Activated T-helper 17 cell treated with anti-CD3 and anti-CD28 coated beads, Interleukin-2, amount 50 U/mL, for 72 hours (primary cell): Measurements from ENCODE around the gene IGSF21. TPM values are rescaled to one million over a fixed set of nuclear protein-coding genes. Genes with fewer than 3 reads are reported as not detected.

Source experiments
- ATAC-seq: fragments of 150-1000 bp; cut with Tn5 transposase; replicated peaks from 2 replicates; pipeline ENCODE4 v1.10.0; 2021; ENCODE audit warnings: mild to moderate bottlenecking, moderate library complexity
- H3K27ac Mint-ChIP-seq: one replicate; pipeline ENCODE4 v1.8.0; 2022; ENCODE audit warnings: mixed read lengths
- H3K27me3 Mint-ChIP-seq: one replicate; pipeline ENCODE4 v1.8.0; 2022; ENCODE audit warnings: mixed read lengths
- H3K36me3 Mint-ChIP-seq: one replicate; pipeline ENCODE4 v1.8.0; 2022; ENCODE audit warnings: low read depth, mild to moderate bottlenecking, mixed read lengths
- H3K4me1 Mint-ChIP-seq: one replicate; pipeline ENCODE4 v1.8.0; 2022; ENCODE audit warnings: mixed read lengths
- H3K4me3 Mint-ChIP-seq: one replicate; pipeline ENCODE4 v1.8.0; 2022; ENCODE audit warnings: mild to moderate bottlenecking, mixed read lengths
- H3K9me3 Mint-ChIP-seq: one replicate; pipeline ENCODE4 v1.8.0; 2022; ENCODE audit warnings: mixed read lengths
- total RNA-seq, 2 donors: library from RNA; stranded (reverse); gene quantifications; one replicate each; pipeline ENCODE4 v1.2.3, GENCODE V29; 2022

IGSF21 gene
- total RNA-seq, 2 donors from 2014 or later, result not detected

DNA sequence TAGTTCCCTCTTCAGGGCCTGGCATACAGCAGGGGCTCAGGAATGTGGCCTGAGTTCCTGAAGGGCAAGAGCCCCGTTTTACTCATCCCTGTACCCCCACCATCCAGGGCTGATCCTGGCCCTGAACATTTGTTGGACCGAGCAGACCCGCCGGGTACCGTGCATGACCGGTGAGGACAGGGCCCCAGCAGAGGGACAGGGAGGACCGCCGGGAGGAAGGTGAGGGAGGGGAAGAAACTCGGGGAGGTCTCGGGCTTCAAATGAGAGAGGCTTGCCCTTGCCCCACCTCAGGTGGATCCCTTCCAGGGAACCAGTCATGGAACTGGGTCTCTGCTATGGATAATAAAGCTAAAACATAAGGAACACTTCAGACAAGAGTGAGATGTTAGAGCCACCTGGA is 205.4 kb downstream of the IGSF21 start:
- Mint-ChIP-seq H3K4me3 (no peak overlapping the region), H3K4me1 (no peaks in the 10 kb centered on the region), H3K9me3 (no peaks in the 10 kb centered on the region), H3K27ac (no peak overlapping the region), H3K27me3 (peaks cover 12% of the 10 kb centered on the region), H3K36me3 (no peaks in the 10 kb centered on the region)
- ATAC-seq, result no peak

DNA sequence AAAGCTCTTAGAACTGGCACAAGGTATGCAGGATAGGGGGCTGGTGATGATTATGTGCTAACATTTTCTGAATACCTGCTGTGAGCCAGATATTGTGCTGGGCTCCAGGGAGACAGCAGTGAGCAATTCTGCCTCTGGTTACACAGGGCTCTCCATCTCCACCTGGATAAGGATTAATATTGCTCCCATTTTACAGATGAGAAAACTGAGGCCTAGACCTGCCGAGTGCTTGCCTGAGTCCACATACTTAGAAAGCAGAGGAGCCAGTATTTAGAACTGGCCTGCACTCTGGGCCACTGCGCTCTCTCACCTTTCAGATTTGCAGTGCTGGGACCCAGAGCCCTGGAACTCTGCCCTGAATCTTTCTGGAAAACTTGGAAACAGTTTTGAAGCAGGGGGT is 205.9 kb downstream of the IGSF21 start:
- Mint-ChIP-seq H3K27me3 (peaks cover 12% of the 10 kb centered on the region), H3K36me3 (no peaks in the 10 kb centered on the region), H3K4me3 (no peak overlapping the region), H3K27ac (no peak overlapping the region), H3K9me3 (no peaks in the 10 kb centered on the region), H3K4me1 (no peaks in the 10 kb centered on the region)
- no peak for ATAC-seq

DNA sequence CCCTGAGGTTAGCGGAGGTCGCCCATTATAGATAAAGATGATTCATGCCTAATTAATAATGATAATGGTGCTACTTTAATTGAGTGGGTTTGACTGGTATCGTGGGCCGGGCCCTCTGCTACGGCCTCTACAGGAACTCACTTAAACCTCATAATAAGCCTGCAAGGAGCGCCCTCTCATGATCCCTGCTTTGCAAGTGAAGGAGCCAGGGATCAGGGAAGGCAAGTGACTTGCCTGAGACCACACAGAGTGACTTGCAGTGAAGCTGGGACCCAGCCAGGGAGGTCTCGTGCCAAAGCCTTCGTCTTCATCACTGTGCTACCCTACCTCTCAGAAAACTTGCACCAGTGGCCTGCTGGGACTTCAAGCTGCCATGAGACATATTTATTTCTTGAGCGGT is 206.8 kb downstream of the IGSF21 start:
- no peaks in the 10 kb centered on the region for H3K4me1 Mint-ChIP-seq
- no peak overlapping the region for H3K4me3 Mint-ChIP-seq
- ATAC-seq, result no peak
- H3K27ac Mint-ChIP-seq, result no peak overlapping the region
- H3K36me3 Mint-ChIP-seq, result no peaks in the 10 kb centered on the region
- H3K27me3 Mint-ChIP-seq, result peaks cover 12% of the 10 kb centered on the region
- H3K9me3 Mint-ChIP-seq, result no peaks in the 10 kb centered on the region

- Mint-ChIP-seq H3K4me3 (no peak overlapping the region), H3K4me1 (no peaks in the 10 kb centered on the region), H3K27me3 (peaks cover 12% of the 10 kb centered on the region), H3K27ac (no peak overlapping the region), H3K9me3 (no peaks in the 10 kb centered on the region), H3K36me3 (no peaks in the 10 kb centered on the region)
- no peak for ATAC-seq
Observed at GRCh38 chr1:18315449-18315848, 207.9 kb downstream of the IGSF21 start.

DNA sequence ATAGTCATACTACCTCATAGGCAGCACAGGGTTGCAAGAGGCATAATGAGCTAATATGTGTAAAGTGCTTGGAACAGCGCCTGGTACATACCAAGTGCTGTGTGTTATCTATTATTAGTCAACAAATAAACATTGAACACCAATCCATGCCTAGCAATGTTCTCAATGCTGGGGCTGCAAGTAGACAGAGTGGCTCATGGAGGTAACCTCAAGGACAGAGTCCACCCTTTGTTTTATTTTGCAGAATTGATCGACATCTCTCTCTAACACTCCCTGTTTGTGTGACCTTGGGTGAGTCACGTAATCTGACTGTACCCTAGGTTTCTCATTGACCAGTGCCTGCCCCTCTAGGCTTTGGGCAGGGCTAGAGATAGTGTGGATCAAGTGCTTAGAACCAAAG is 209.2 kb downstream of the IGSF21 start:
- H3K9me3 Mint-ChIP-seq, result no peaks in the 10 kb centered on the region
- no peak overlapping the region for H3K4me3 Mint-ChIP-seq
- no peak for ATAC-seq
- H3K27ac Mint-ChIP-seq, result no peak overlapping the region
- H3K27me3 Mint-ChIP-seq, result peaks cover 8% of the 10 kb centered on the region
- no peaks in the 10 kb centered on the region for H3K36me3 Mint-ChIP-seq
- H3K4me1 Mint-ChIP-seq, result no peaks in the 10 kb centered on the region

DNA sequence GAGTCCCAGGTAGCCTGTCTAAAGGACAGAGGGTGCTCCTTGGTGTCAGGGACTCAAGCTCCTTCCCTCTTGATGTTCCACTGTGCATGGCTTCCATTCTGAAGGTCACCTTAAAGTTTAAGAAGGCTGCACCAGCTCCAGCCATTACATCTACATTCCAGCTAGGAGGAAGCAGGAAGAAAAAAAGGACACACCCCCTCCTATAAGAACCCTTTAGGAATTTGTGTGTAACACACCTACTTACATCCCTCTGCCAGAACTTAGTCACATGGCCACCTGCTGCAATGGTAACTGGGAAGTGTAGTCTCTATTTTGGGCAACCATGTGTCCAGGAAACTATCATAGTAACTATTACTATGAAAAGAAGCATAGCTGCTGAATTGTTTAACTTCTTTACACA is 211.5 kb downstream of the IGSF21 start:
- Mint-ChIP-seq H3K27me3 (peaks cover 14% of the 10 kb centered on the region), H3K4me1 (no peaks in the 10 kb centered on the region), H3K36me3 (no peaks in the 10 kb centered on the region)

DNA sequence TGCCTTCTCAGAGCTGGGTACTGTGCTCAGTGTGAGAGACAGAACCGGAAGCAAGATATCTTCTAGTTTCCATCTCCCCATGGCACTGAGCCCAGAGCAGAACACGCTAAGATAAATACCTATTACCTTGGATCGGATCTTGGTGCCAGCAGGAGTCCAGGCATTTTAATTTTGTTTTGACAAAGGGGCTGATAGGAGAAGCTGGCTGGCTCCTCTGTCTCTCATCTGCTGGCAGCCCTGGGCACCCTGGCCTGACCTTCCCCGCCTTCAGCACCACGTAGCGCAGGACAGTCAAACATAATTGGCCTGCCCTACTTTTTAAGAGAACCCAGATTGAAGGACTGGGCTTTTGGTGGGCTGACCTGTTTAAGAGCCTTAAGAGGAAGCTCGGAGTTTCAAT is 212.5 kb downstream of the IGSF21 start:
- no peaks in the 10 kb centered on the region for H3K36me3 Mint-ChIP-seq
- H3K4me1 Mint-ChIP-seq, result no peaks in the 10 kb centered on the region
- no peak overlapping the region for H3K27ac Mint-ChIP-seq
- no peak for ATAC-seq
- no peak overlapping the region for H3K4me3 Mint-ChIP-seq
- peaks cover 18% of the 10 kb centered on the region for H3K27me3 Mint-ChIP-seq
- H3K9me3 Mint-ChIP-seq, result no peaks in the 10 kb centered on the region

More for the DNA sequence above, 211.5 kb downstream of the IGSF21 start:
- Mint-ChIP-seq H3K27ac (no peak overlapping the region), H3K9me3 (no peaks in the 10 kb centered on the region), H3K4me3 (no peak overlapping the region)
- no peak for ATAC-seq

GRCh38 chr1:18322368-18323032 is 214.9 kb downstream of the IGSF21 start:
- Mint-ChIP-seq H3K36me3 (no peaks in the 10 kb centered on the region), H3K27ac (no peak overlapping the region), H3K4me1 (no peaks in the 10 kb centered on the region), H3K9me3 (no peaks in the 10 kb centered on the region), H3K4me3 (no peak overlapping the region), H3K27me3 (peaks cover 13% of the 10 kb centered on the region)
- ATAC-seq, result no peak

- no peaks in the 10 kb centered on the region for H3K36me3 Mint-ChIP-seq
- no peak overlapping the region for H3K27ac Mint-ChIP-seq
- H3K9me3 Mint-ChIP-seq, result no peaks in the 10 kb centered on the region
- no peaks in the 10 kb centered on the region for H3K4me1 Mint-ChIP-seq
- no peak for ATAC-seq
- no peak overlapping the region for H3K4me3 Mint-ChIP-seq
- peaks cover 13% of the 10 kb centered on the region for H3K27me3 Mint-ChIP-seq
Observed at GRCh38 chr1:18323259-18323658, 215.7 kb downstream of the IGSF21 start.

DNA sequence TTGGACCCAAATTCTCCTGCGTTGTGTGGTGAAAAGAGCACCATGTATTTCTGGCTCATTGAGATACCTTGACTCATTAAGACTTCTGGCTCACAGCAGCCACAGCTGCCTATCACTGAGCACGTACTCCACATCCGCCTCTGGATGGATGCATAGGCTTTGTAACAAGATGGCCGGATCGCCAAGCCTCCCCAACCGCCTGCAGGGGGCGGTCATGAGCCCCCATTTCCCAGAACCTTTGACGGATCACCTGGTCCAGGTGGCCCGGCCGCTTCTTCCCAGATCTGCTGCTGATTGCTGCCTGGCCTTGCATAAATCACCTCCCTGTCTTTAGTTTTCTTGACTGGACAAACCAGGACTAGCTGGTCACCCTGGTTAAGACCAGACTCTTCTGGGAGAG is 216.6 kb downstream of the IGSF21 start:
- Mint-ChIP-seq H3K36me3 (no peaks in the 10 kb centered on the region), H3K27me3 (peaks cover 13% of the 10 kb centered on the region), H3K4me1 (no peaks in the 10 kb centered on the region), H3K4me3 (no peak overlapping the region), H3K27ac (no peak overlapping the region), H3K9me3 (no peaks in the 10 kb centered on the region)
- ATAC-seq, result no peak

- Mint-ChIP-seq H3K36me3 (no peaks in the 10 kb centered on the region), H3K27me3 (peaks cover 13% of the 10 kb centered on the region), H3K4me3 (no peak overlapping the region)
Observed at GRCh38 chr1:18325136-18325535, 217.5 kb downstream of the IGSF21 start.

GRCh38 chr1:18326211-18326897 is 218.8 kb downstream of the IGSF21 start:
- Mint-ChIP-seq H3K4me1 (no peaks in the 10 kb centered on the region), H3K27me3 (peaks cover 13% of the 10 kb centered on the region), H3K36me3 (no peaks in the 10 kb centered on the region), H3K4me3 (no peak overlapping the region), H3K27ac (no peak overlapping the region), H3K9me3 (no peaks in the 10 kb centered on the region)
- no peak for ATAC-seq

More at GRCh38 chr1:18325136-18325535, 217.5 kb downstream of the IGSF21 start:
- no peak for ATAC-seq
- Mint-ChIP-seq H3K27ac (no peak overlapping the region), H3K9me3 (no peaks in the 10 kb centered on the region), H3K4me1 (no peaks in the 10 kb centered on the region)

DNA sequence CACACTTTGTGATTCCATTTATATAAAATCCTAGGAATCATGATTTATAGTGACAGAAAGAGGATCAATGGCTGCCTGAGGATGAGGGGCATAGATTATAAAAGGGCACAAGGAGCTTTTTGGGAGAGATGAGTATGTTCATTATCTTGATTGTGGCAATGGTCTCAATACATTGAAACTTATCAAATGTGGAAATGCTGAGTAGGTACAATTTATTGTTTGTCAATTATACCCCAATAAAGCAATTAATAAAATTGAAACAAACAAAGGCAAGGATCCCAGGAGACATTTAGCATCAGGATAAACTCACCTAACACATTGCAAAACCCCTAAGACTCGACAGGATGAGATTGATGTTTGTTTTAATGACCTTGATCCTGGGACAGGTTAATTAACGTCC is 220.1 kb downstream of the IGSF21 start:
- H3K27ac Mint-ChIP-seq, result no peak overlapping the region
- H3K9me3 Mint-ChIP-seq, result no peaks in the 10 kb centered on the region
- H3K36me3 Mint-ChIP-seq, result no peaks in the 10 kb centered on the region
- H3K4me1 Mint-ChIP-seq, result no peaks in the 10 kb centered on the region
- ATAC-seq, result no peak
- peaks cover 16% of the 10 kb centered on the region for H3K27me3 Mint-ChIP-seq
- no peak overlapping the region for H3K4me3 Mint-ChIP-seq

GRCh38 chr1:18328803-18329202 is 221.2 kb downstream of the IGSF21 start:
- H3K4me1 Mint-ChIP-seq, result no peaks in the 10 kb centered on the region
- peaks cover 14% of the 10 kb centered on the region for H3K27me3 Mint-ChIP-seq
- no peaks in the 10 kb centered on the region for H3K9me3 Mint-ChIP-seq
- ATAC-seq, result no peak
- H3K36me3 Mint-ChIP-seq, result no peaks in the 10 kb centered on the region
- no peak overlapping the region for H3K4me3 Mint-ChIP-seq
- H3K27ac Mint-ChIP-seq, result no peak overlapping the region

DNA sequence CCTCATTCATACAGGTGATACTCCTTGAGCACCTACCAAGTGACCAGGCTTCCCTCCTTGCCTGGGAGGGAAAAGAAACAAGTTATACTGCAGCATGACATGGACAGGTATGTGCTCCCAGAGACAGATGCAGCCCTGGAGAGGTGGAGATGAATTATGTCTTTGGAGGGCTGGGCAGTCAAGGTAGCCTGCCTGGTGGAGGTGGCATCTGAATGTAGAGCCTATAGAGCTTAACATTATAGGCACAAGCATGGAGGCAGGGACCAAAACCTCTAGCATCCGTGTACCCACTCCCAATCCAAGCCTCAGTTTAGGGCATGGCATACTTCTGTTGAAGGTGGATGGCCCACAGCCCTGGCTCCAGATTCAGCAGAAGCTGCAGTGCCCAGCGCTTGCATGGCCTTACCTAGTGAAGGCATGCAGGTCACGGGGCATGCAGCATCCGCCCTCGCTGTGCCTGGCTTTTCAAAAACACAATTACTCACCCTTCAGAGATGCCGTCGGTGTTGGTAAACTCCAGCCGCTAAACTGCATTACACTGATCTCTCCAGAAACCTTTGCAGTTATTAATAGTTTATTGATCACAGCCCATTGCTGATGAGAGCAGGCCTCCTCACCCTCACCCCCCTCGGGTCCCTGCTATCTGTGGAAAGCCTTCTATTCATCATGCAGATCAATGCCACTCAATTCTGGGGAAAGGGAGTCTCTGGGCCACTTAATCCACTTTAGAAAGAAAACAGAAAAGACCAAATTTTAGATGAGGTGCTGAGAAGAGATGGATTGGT is 222.1 kb downstream of the IGSF21 start:
- H3K36me3 Mint-ChIP-seq, result no peaks in the 10 kb centered on the region
- no peak for ATAC-seq
- H3K27ac Mint-ChIP-seq, result no peak overlapping the region
- H3K9me3 Mint-ChIP-seq, result no peaks in the 10 kb centered on the region
- H3K4me3 Mint-ChIP-seq, result no peak overlapping the region
- no peaks in the 10 kb centered on the region for H3K4me1 Mint-ChIP-seq
- H3K27me3 Mint-ChIP-seq, result peaks cover 8% of the 10 kb centered on the region
